Astrocyte of the cerebellum (primary cell): Measurements from ENCODE around the gene ZNF71.

Experiments
- DNase-seq: peaks from one replicate; pipeline ENCODE4 v3.0.0-alpha.2; 2011; ENCODE audit warnings: low read depth
- H3K4me3 ChIP-seq: 2 replicates; pipeline ENCODE4 v1.5.1; 2011; ENCODE audit warnings: mild to moderate bottlenecking, low read depth, low read length, moderate library complexity
- CTCF ChIP-seq: IDR thresholded peaks from 2 replicates; pipeline ENCODE4 v1.5.1; 2012; ENCODE audit warnings: low read length, low read depth, moderate library complexity, mild to moderate bottlenecking; ENCODE audit errors: missing control alignments
- in situ Hi-C: cut with HindIII; loops from 2 replicates; pipeline ENCODE4 v1.10.0; 2017; ENCODE audit warnings: low sequenced_read_pairs

Gene ZNF71

GRCh38 chr19:56639217-56639616 lies 44.1 kb downstream of the ZNF71 start:
- no peak for TF ChIP-seq CTCF
- DNase-seq = no peak
- in situ Hi-C loops = no loop called here
- no peak overlapping the region for H3K4me3 ChIP-seq

GRCh38 chr19:56642711-56643459 lies 47.8 kb downstream of the ZNF71 start, which contains the start of gene SMIM17:
Gene SMIM17, plus strand, starts transcription at chr19:56643159. Its CDS starts 2,509 bp downstream, at chr19:56645668.
- TF ChIP-seq CTCF = no peak
- no peak within 1 kb of the TSS for H3K4me3 ChIP-seq
- no peak for DNase-seq
- in situ Hi-C loops = no loop called here

- H3K4me3 ChIP-seq = no peak overlapping the region
- TF ChIP-seq CTCF = no peak
- in situ Hi-C loops = no loop called here
- no peak for DNase-seq
These were observed 48.4 kb downstream of the ZNF71 start for GRCh38 chr19:56643460-56643955.

- no peak overlapping the region for H3K4me3 ChIP-seq
- TF ChIP-seq CTCF = no peak
- DNase-seq = no peak
- in situ Hi-C loops = no loop called here
These were observed 59.0 kb downstream of the ZNF71 start for GRCh38 chr19:56654151-56654550.

- H3K4me3 ChIP-seq = no peak overlapping the region
- no peak for DNase-seq
- in situ Hi-C loops = no loop called here
- TF ChIP-seq CTCF = no peak
These were observed 65.4 kb downstream of the ZNF71 start for GRCh38 chr19:56660381-56661107.

- no peak overlapping the region for H3K4me3 ChIP-seq
- TF ChIP-seq CTCF = no peak
- no peak for DNase-seq
- in situ Hi-C loops = no loop called here
These were observed 66.1 kb downstream of the ZNF71 start for GRCh38 chr19:56661248-56661647.
